ENCODE measurements around the gene ERN2.

Gene ERN2

GRCh38 chr16:23679986-23680336 is 33.1 kb downstream of the ERN2 start:
- Histone ChIP-seq H3K4me3 (ENCODE audit: low read length) (no peak overlapping the region), H3K27me3 (replicated peaks; ENCODE audit: control insufficient read depth, insufficient read depth, low read length) (no peaks in the 10 kb centered on the region), H3K9ac (ENCODE audit: low read length) (no peak overlapping the region), H3K4me1 (ENCODE audit: control insufficient read depth, insufficient read depth, low read length) (peaks cover 38% of the 10 kb centered on the region), H3K36me3 (ENCODE audit: control insufficient read depth, insufficient read depth, low read length, severe bottlenecking) (peaks cover 19% of the 10 kb centered on the region), H3K9me3 (ENCODE audit: control insufficient read depth, low read length) (no peaks in the 10 kb centered on the region)
- no peak for DNase-seq (ENCODE audit: low read depth)

GRCh38 chr16:23679274-23679985 is 33.6 kb downstream of the ERN2 start:
- Histone ChIP-seq H3K9me3 (ENCODE audit: control insufficient read depth, low read length) (no peaks in the 10 kb centered on the region), H3K27me3 (replicated peaks; ENCODE audit: control insufficient read depth, insufficient read depth, low read length) (no peaks in the 10 kb centered on the region), H3K36me3 (ENCODE audit: control insufficient read depth, insufficient read depth, low read length, severe bottlenecking) (peaks cover 19% of the 10 kb centered on the region), H3K4me3 (ENCODE audit: low read length) (peak overlapping the region; percentile 85), H3K4me1 (ENCODE audit: control insufficient read depth, insufficient read depth, low read length) (peaks cover 39% of the 10 kb centered on the region), H3K9ac (ENCODE audit: low read length) (peak overlapping the region; percentile 17)
- peak; percentile 25 for DNase-seq (ENCODE audit: low read depth)

- DNase-seq (ENCODE audit: low read depth) = peak; percentile 94
- Histone ChIP-seq H3K9ac (ENCODE audit: low read length) (peak within 1 kb of the TSS; percentile 75), H3K36me3 (ENCODE audit: control insufficient read depth, insufficient read depth, low read length, severe bottlenecking) (peaks cover 15% of the 10 kb centered on the region), H3K27me3 (replicated peaks; ENCODE audit: control insufficient read depth, insufficient read depth, low read length) (no peaks in the 10 kb centered on the region), H3K4me1 (ENCODE audit: control insufficient read depth, insufficient read depth, low read length) (peaks cover 46% of the 10 kb centered on the region), H3K4me3 (ENCODE audit: low read length) (peak within 1 kb of the TSS; percentile 85), H3K9me3 (ENCODE audit: control insufficient read depth, low read length) (no peaks in the 10 kb centered on the region)
Observed at GRCh38 chr16:23678430-23679273, 34.4 kb downstream of the ERN2 start, which contains the start of gene PLK1. Gene PLK1, plus strand, starts transcription at chr16:23678889. Its CDS starts 44 bp downstream, at chr16:23678933.

GRCh38 chr16:23676924-23677480 is 36.0 kb downstream of the ERN2 start:
- Histone ChIP-seq H3K27me3 (replicated peaks; ENCODE audit: control insufficient read depth, insufficient read depth, low read length) (no peaks in the 10 kb centered on the region), H3K4me1 (ENCODE audit: control insufficient read depth, insufficient read depth, low read length) (peaks cover 45% of the 10 kb centered on the region), H3K9me3 (ENCODE audit: control insufficient read depth, low read length) (no peaks in the 10 kb centered on the region), H3K9ac (ENCODE audit: low read length) (no peak overlapping the region), H3K4me3 (ENCODE audit: low read length) (no peak overlapping the region), H3K36me3 (ENCODE audit: control insufficient read depth, insufficient read depth, low read length, severe bottlenecking) (peaks cover 15% of the 10 kb centered on the region)
- DNase-seq (ENCODE audit: low read depth) = no peak

GRCh38 chr16:23673971-23674614 is 38.9 kb downstream of the ERN2 start:
- Histone ChIP-seq H3K9ac (ENCODE audit: low read length) (no peak overlapping the region), H3K27me3 (replicated peaks; ENCODE audit: control insufficient read depth, insufficient read depth, low read length) (no peaks in the 10 kb centered on the region), H3K9me3 (ENCODE audit: control insufficient read depth, low read length) (no peaks in the 10 kb centered on the region), H3K4me3 (ENCODE audit: low read length) (no peak overlapping the region), H3K4me1 (ENCODE audit: control insufficient read depth, insufficient read depth, low read length) (peaks cover 48% of the 10 kb centered on the region), H3K36me3 (ENCODE audit: control insufficient read depth, insufficient read depth, low read length, severe bottlenecking) (peaks cover 15% of the 10 kb centered on the region)
- no peak for DNase-seq (ENCODE audit: low read depth)

- H3K4me1 ChIP-seq (ENCODE audit: control insufficient read depth, insufficient read depth, low read length) = peaks cover 24% of the 10 kb centered on the region
- H3K4me3 ChIP-seq (ENCODE audit: low read length) = no peak overlapping the region
- H3K9ac ChIP-seq (ENCODE audit: low read length) = peak overlapping the region; percentile 17
- H3K27me3 ChIP-seq (replicated peaks; ENCODE audit: control insufficient read depth, insufficient read depth, low read length) = no peaks in the 10 kb centered on the region
- H3K36me3 ChIP-seq (ENCODE audit: control insufficient read depth, insufficient read depth, low read length, severe bottlenecking) = peaks cover 49% of the 10 kb centered on the region
- DNase-seq (ENCODE audit: low read depth) = peak; percentile 44
- H3K9me3 ChIP-seq (ENCODE audit: control insufficient read depth, low read length) = no peaks in the 10 kb centered on the region
Observed at GRCh38 chr16:23670137-23670776, 42.8 kb downstream of the ERN2 start.

- no peak for DNase-seq (ENCODE audit: low read depth)
- Histone ChIP-seq H3K36me3 (ENCODE audit: control insufficient read depth, insufficient read depth, low read length, severe bottlenecking) (peaks cover 63% of the 10 kb centered on the region), H3K9ac (ENCODE audit: low read length) (no peak overlapping the region), H3K9me3 (ENCODE audit: control insufficient read depth, low read length) (no peaks in the 10 kb centered on the region), H3K27me3 (replicated peaks; ENCODE audit: control insufficient read depth, insufficient read depth, low read length) (no peaks in the 10 kb centered on the region), H3K4me1 (ENCODE audit: control insufficient read depth, insufficient read depth, low read length) (peaks cover 24% of the 10 kb centered on the region), H3K4me3 (ENCODE audit: low read length) (no peak overlapping the region)
Observed at GRCh38 chr16:23668873-23669272, 44.1 kb downstream of the ERN2 start.

GRCh38 chr16:23668225-23668624 is 44.8 kb downstream of the ERN2 start:
- Histone ChIP-seq H3K9me3 (ENCODE audit: control insufficient read depth, low read length) (no peaks in the 10 kb centered on the region), H3K36me3 (ENCODE audit: control insufficient read depth, insufficient read depth, low read length, severe bottlenecking) (peaks cover 67% of the 10 kb centered on the region), H3K4me1 (ENCODE audit: control insufficient read depth, insufficient read depth, low read length) (peaks cover 24% of the 10 kb centered on the region), H3K4me3 (ENCODE audit: low read length) (no peak overlapping the region), H3K27me3 (replicated peaks; ENCODE audit: control insufficient read depth, insufficient read depth, low read length) (no peaks in the 10 kb centered on the region), H3K9ac (ENCODE audit: low read length) (no peak overlapping the region)
- DNase-seq (ENCODE audit: low read depth) = no peak

- no peak overlapping the region for H3K4me3 ChIP-seq (ENCODE audit: low read length)
- H3K4me1 ChIP-seq (ENCODE audit: control insufficient read depth, insufficient read depth, low read length) = peaks cover 24% of the 10 kb centered on the region
- no peak overlapping the region for H3K9ac ChIP-seq (ENCODE audit: low read length)
- no peaks in the 10 kb centered on the region for H3K27me3 ChIP-seq (replicated peaks; ENCODE audit: control insufficient read depth, insufficient read depth, low read length)
- no peak for DNase-seq (ENCODE audit: low read depth)
- peaks cover 72% of the 10 kb centered on the region for H3K36me3 ChIP-seq (ENCODE audit: control insufficient read depth, insufficient read depth, low read length, severe bottlenecking)
- H3K9me3 ChIP-seq (ENCODE audit: control insufficient read depth, low read length) = no peaks in the 10 kb centered on the region
Observed at GRCh38 chr16:23667355-23667659, 45.7 kb downstream of the ERN2 start.

- H3K4me1 ChIP-seq (ENCODE audit: control insufficient read depth, insufficient read depth, low read length) = peaks cover 24% of the 10 kb centered on the region
- H3K9me3 ChIP-seq (ENCODE audit: control insufficient read depth, low read length) = no peaks in the 10 kb centered on the region
- no peak overlapping the region for H3K9ac ChIP-seq (ENCODE audit: low read length)
- no peak for DNase-seq (ENCODE audit: low read depth)
- H3K36me3 ChIP-seq (ENCODE audit: control insufficient read depth, insufficient read depth, low read length, severe bottlenecking) = peaks cover 77% of the 10 kb centered on the region
- H3K27me3 ChIP-seq (replicated peaks; ENCODE audit: control insufficient read depth, insufficient read depth, low read length) = no peaks in the 10 kb centered on the region
- no peak overlapping the region for H3K4me3 ChIP-seq (ENCODE audit: low read length)
Observed at GRCh38 chr16:23666571-23667354, 46.3 kb downstream of the ERN2 start.

Measured in adipocyte (in vitro differentiated cells).